ENCODE results near the gene ADAT1. TPM values are rescaled to one million over a fixed set of nuclear protein-coding genes. Genes with fewer than 3 reads are reported as not detected.

Gene ADAT1
- polyA plus RNA-seq, 1 of the 3 experiments (the other 2 are of a cell fraction) = 51.1 TPM

DNA sequence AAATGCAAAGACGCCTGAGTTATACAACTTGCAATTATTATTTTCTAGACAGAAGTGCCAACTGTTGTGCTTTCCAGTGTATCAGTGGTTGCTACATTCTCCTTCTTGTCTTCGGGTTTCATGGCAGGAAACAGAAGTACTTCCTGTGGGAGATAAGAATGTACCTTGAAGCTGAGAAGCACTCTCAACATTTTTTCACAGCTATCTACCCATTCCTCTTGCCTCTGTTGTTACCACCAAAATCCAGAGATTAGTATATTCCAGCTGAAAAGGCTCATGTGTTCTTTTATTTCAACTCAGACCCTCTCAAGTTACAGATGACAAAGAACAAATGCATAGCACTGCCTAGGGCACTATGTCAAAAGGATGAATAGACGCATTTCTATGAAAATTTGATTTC is 4.8 kb upstream of the ADAT1 start:
- Histone ChIP-seq H4K20me1 (ENCODE audit: insufficient read depth) (no peaks in the 10 kb centered on the region), H3F3A (replicated peaks; ENCODE audit: insufficient read depth) (peaks cover 16% of the 10 kb centered on the region), H3K4me1 (ENCODE audit: control insufficient read depth in 1 of 2, insufficient read depth in 2 of 2, low read depth in 1 of 2, low read length in 1 of 2) (no peaks in the 10 kb centered on the region), H3K9me2 (no peaks in the 10 kb centered on the region), H3K9ac (no peak overlapping the region), H2AFZ (ENCODE audit: low read depth) (no peak overlapping the region), H3K79me2 (ENCODE audit: insufficient read depth) (peaks cover under 1% of the 10 kb centered on the region; the same call in 1 of the 2 replicates), H3K36me3 (replicated peaks in 1 of 2; ENCODE audit: control insufficient read depth in 1 of 2, insufficient read depth in 2 of 2, low read length in 1 of 2) (peaks cover 36 to 65% of the 10 kb centered on the region in 2 experiments), H3K9me3 (no peaks in the 10 kb centered on the region), H3K27ac (ENCODE audit: low read depth in 2 of 2, low read length in 1 of 2) (no peak overlapping the region), H3K27me3 (ENCODE audit: insufficient read depth) (no peaks in the 10 kb centered on the region), H3K4me2 (no peak overlapping the region), H3K4me3 (ENCODE audit: low read depth in 2 of 2, low read length in 1 of 2) (no peak overlapping the region)
- POLR2A ChIA-PET = no interaction called here
- TF ChIP-seq, protein P1, sequence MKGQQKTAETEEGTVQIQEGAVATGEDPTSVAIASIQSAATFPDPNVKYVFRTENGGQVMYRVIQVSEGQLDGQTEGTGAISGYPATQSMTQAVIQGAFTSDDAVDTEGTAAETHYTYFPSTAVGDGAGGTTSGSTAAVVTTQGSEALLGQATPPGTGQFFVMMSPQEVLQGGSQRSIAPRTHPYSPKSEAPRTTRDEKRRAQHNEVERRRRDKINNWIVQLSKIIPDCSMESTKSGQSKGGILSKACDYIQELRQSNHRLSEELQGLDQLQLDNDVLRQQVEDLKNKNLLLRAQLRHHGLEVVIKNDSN (IDR thresholded peaks at IDR 0.05; ENCODE audit: borderline replicate concordance, low read depth) = no peak
- TF ChIP-seq YY1 (IDR thresholded peaks at IDR 0.05; ENCODE audit: low read depth) = no peak
- no peak for TF ChIP-seq MEF2A (IDR thresholded peaks at IDR 0.05; ENCODE audit: borderline replicate concordance, low read depth)
- TF ChIP-seq, protein P2, sequence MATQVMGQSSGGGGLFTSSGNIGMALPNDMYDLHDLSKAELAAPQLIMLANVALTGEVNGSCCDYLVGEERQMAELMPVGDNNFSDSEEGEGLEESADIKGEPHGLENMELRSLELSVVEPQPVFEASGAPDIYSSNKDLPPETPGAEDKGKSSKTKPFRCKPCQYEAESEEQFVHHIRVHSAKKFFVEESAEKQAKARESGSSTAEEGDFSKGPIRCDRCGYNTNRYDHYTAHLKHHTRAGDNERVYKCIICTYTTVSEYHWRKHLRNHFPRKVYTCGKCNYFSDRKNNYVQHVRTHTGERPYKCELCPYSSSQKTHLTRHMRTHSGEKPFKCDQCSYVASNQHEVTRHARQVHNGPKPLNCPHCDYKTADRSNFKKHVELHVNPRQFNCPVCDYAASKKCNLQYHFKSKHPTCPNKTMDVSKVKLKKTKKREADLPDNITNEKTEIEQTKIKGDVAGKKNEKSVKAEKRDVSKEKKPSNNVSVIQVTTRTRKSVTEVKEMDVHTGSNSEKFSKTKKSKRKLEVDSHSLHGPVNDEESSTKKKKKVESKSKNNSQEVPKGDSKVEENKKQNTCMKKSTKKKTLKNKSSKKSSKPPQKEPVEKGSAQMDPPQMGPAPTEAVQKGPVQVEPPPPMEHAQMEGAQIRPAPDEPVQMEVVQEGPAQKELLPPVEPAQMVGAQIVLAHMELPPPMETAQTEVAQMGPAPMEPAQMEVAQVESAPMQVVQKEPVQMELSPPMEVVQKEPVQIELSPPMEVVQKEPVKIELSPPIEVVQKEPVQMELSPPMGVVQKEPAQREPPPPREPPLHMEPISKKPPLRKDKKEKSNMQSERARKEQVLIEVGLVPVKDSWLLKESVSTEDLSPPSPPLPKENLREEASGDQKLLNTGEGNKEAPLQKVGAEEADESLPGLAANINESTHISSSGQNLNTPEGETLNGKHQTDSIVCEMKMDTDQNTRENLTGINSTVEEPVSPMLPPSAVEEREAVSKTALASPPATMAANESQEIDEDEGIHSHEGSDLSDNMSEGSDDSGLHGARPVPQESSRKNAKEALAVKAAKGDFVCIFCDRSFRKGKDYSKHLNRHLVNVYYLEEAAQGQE (IDR thresholded peaks at IDR 0.05; ENCODE audit: low read depth, low read length) = no peak
- TF ChIP-seq FOXM1 (IDR thresholded peaks at IDR 0.05; ENCODE audit: low read depth) = no peak
- TF ChIP-seq, protein P3, sequence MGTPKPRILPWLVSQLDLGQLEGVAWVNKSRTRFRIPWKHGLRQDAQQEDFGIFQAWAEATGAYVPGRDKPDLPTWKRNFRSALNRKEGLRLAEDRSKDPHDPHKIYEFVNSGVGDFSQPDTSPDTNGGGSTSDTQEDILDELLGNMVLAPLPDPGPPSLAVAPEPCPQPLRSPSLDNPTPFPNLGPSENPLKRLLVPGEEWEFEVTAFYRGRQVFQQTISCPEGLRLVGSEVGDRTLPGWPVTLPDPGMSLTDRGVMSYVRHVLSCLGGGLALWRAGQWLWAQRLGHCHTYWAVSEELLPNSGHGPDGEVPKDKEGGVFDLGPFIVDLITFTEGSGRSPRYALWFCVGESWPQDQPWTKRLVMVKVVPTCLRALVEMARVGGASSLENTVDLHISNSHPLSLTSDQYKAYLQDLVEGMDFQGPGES (IDR thresholded peaks at IDR 0.05; ENCODE audit: low read depth, low read length) = no peak
- no peak for TF ChIP-seq RAD21 (IDR thresholded peaks at IDR 0.05; ENCODE audit: low read length)
- DNase-seq = no peak
- 74% methylated on average over 3 of the region's 3 CpGs for WGBS (ENCODE audit: low lambda C conversion rate)
- CTCF ChIA-PET = no interaction called here

DNA sequence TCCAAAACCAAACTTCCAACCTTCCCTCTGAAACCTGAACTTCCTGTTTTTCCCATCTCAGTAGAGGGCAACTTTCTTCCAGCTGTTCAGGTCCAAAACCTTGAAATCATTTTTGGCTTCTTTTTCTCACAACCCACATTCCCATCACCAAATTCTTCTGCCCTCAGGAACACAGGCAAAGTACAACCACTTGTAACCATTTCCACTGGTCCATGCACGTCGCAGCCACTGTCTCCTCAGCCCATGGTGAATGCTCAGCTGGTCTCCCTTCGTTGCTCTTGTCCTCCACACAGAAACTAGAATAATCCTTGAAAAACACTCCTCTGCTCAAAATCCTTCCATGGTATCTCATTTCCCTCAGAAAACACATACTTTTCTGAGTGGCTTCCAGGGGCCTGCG is 3.7 kb upstream of the ADAT1 start:
- Histone ChIP-seq H3K36me3 (replicated peaks in 1 of 2; ENCODE audit: control insufficient read depth in 1 of 2, insufficient read depth in 2 of 2, low read length in 1 of 2) (peaks cover 29 to 57% of the 10 kb centered on the region in 2 experiments), H3K4me1 (ENCODE audit: control insufficient read depth in 1 of 2, insufficient read depth in 2 of 2, low read depth in 1 of 2, low read length in 1 of 2) (peaks cover 0 to 3% of the 10 kb centered on the region in 2 experiments; a peak in 1 of 4 replicates), H3K9me2 (no peaks in the 10 kb centered on the region), H2AFZ (ENCODE audit: low read depth) (no peak overlapping the region), H3K4me2 (no peak overlapping the region), H3K9me3 (no peaks in the 10 kb centered on the region), H3F3A (replicated peaks; ENCODE audit: insufficient read depth) (peaks cover 16% of the 10 kb centered on the region), H4K20me1 (ENCODE audit: insufficient read depth) (no peaks in the 10 kb centered on the region), H3K79me2 (ENCODE audit: insufficient read depth) (peaks cover 11% of the 10 kb centered on the region), H3K9ac (no peak overlapping the region), H3K4me3 (ENCODE audit: low read depth in 2 of 2, low read length in 1 of 2) (no peak overlapping the region), H3K27ac (ENCODE audit: low read depth in 2 of 2, low read length in 1 of 2) (no peak overlapping the region), H3K27me3 (ENCODE audit: insufficient read depth) (no peaks in the 10 kb centered on the region)
- POLR2A ChIA-PET = no interaction called here
- CTCF ChIA-PET = no interaction called here
- DNase-seq = no peak
- WGBS (ENCODE audit: low lambda C conversion rate) = 99% methylated on average over 4 of the region's 4 CpGs
- TF ChIP-seq CHD2 (IDR thresholded peaks at IDR 0.05; ENCODE audit: low read length, partially characterized antibody) (no peak), POLR2AphosphoS5 (IDR thresholded peaks at IDR 0.05; ENCODE audit: low read depth, low read length) (no peak), EZH2phosphoT487 (IDR thresholded peaks at IDR 0.05; ENCODE audit: borderline replicate concordance, low read depth) (no peak), RCOR1 (IDR thresholded peaks at IDR 0.05; ENCODE audit: low read length) (no peak), TAF1 (IDR thresholded peaks at IDR 0.05; ENCODE audit: borderline replicate concordance, low read depth, low read length) (no peak), JUND (IDR thresholded peaks at IDR 0.05) (no peak), NRF1 (IDR thresholded peaks at IDR 0.05; ENCODE audit: low read depth, low read length) (no peak), SMC3 (IDR thresholded peaks at IDR 0.05; ENCODE audit: low read depth, low read length) (no peak), NFIC (IDR thresholded peaks at IDR 0.05; ENCODE audit: borderline replicate concordance) (no peak)
- TF ChIP-seq, protein P4, sequence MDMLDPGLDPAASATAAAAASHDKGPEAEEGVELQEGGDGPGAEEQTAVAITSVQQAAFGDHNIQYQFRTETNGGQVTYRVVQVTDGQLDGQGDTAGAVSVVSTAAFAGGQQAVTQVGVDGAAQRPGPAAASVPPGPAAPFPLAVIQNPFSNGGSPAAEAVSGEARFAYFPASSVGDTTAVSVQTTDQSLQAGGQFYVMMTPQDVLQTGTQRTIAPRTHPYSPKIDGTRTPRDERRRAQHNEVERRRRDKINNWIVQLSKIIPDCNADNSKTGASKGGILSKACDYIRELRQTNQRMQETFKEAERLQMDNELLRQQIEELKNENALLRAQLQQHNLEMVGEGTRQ (IDR thresholded peaks at IDR 0.05; ENCODE audit: borderline replicate concordance, low read depth, low read length) = no peak
- TF ChIP-seq, protein P2 (IDR thresholded peaks at IDR 0.05; ENCODE audit: low read depth, low read length) = no peak
- TF ChIP-seq, protein P1 (IDR thresholded peaks at IDR 0.05; ENCODE audit: borderline replicate concordance, low read depth) = no peak
